Activated CD4-positive, CD25-positive, alpha-beta regulatory T cell (primary cell): ENCODE results near the gene STOM.

Source experiments
- DNase-seq, 4 experiments: peaks; one replicate each; lab custom pipeline; 2025; lab: John Stamatoyannopoulos, UW

The STOM gene

GRCh38 chr9:121371495-121372061 lies 1.5 kb upstream of the STOM start:
- no peak for DNase-seq

DNA sequence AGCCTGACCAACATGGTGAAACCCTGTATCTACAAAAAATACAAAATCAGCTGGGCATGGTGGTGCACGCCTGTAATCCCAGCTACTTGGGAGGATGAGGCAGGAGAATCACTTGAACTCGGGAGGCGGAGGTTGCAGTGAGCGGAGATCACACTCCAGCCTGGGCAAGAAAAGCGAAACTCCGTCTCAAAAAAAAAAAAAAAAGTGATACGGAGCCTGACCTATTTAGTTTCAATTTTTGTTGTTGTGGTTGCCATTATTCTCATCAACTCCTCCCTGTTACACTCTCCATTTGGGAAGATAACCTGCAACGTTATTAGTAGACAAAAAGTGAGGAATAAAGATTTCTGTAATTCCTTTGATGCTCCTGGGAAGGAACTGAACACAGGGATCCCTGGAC lies 1.3 kb downstream of the STOM start:
- no peak for DNase-seq

- DNase-seq, result no peak
Measured at GRCh38 chr9:121368138-121368522, 1.9 kb downstream of the STOM start.

DNA sequence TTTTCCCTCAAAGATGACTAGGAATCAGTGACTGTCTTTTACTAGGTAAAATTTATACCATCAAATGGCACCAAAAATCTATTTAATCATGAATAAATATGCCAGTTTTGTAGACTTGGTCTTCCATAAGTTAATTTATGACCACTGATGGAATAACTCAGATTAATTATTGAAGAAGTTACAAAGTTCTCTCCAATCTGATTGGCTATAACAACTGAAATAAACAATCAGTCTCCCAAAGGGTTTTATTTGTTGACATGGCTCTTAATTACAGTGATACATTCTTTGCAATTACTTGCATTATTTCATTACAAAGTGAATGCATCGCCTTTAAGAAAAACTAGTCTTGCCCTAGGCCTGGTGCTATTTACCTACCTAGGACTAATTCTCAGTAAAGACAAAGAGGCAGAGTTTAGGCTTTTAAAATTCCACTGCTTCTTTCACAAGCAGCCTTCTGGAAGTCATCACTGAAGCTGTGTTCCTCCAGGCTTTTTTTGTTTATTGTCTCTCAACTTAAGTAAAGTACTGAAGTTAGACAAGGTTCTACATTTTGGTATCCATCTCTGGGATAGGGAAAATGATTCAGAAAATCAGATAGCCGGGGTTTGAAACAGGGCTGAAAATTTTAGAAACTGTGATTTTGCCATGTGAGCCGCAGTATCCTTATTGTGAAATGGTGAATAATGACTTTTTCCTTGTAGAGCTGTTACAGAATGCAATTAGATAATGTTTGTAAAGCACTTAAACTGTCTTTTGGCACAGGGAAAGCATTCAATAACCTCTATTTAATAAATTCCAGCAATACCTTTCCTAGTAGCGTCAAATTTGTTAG lies 2.5 kb downstream of the STOM start:
- DNase-seq, result no peak

DNA sequence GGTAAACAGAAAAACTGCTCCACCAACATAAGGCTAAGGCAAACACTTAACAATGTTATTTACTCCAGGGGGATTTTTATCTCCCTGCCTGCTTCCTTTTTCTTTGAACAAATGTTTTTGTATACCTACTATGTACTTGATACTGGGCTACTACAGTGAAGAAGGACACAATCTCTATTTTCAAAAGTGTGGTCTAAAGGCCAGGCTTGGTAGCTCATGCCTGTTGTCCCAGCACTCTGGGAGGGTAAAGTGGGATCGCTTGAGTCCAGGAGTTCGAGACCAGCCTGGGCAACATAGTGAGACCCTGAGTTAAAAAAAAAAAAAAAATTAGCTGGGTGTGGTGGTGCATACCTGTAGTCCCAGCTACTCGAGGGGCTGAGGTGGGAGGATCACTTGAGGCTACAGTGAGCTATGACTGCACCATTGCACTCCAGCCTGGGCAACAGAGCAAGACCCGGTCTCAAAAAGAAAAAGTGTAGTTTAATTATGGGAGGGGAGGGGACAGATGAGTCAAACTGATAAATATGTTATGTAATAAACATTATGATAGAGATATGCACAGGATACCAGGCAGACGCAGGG lies 3.3 kb downstream of the STOM start:
- DNase-seq, result no peak

DNA sequence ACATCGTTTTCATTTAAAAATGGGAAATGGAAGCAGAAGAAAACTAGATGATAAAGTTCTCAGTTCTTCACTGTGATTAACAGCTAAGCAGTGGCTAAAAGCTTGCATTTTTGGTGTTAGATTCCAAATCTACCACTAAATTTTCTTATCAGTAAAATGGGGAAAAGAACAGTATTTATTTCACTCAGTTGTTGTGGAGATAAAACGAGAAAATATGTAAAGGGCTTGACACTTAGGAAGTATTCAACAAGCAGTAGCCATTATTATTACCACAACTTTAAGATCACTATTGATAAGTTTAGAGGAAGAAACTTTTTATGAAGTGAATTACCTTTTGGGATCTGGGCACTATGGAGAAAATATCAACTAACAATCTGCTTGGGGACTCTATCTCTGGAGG lies 4.5 kb downstream of the STOM start:
- DNase-seq, result no peak

DNA sequence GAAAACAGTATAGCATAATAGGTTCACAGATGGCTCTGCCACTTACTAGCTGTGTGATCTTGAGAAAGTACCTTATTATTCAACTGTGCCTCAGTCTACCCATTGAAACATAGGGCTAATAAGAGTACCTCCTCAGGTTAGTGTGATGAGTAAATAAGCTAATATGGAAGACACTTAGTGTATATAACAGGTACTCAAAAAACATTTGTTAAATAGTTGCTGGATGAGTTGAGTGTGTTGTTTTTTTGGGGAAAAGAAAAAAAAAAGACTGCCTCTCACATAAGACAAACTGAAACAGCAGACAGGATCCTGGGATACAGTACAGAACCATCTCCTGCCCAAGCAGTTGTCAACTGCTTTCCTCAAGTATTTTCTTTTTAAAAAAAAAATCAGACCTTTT lies 5.2 kb downstream of the STOM start:
- no peak for DNase-seq

DNA sequence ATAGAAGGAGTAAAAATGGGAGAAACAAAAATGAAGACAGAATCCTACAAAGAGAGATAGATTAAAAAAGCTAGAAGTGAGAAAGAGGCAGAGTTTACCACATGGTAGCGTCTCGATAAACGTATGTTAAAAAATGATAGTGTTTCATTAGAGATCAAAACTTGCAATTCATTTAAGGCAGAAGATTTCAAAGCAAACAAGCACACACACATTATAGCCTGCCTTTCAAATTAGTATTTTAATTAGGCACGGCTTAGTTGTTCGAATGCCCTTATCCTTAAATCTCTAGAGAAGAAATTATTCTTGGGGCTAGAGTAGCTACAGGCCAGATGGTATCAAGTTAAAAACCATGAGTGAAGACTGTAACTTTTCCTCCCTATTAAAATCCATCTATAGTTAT lies 6.0 kb downstream of the STOM start:
- no peak for DNase-seq

GRCh38 chr9:121363622-121363961 lies 6.5 kb downstream of the STOM start:
- DNase-seq, result no peak

GRCh38 chr9:121362813-121363621 lies 7.0 kb downstream of the STOM start:
- DNase-seq, result no peak

- no peak for DNase-seq
Measured at GRCh38 chr9:121360601-121361374, 9.3 kb downstream of the STOM start.

GRCh38 chr9:121359351-121360294 lies 10.4 kb downstream of the STOM start:
- no peak for DNase-seq

GRCh38 chr9:121358751-121359150 lies 11.3 kb downstream of the STOM start:
- no peak for DNase-seq

- DNase-seq, result no peak
Measured at GRCh38 chr9:121357011-121357410, 13.0 kb downstream of the STOM start.

- no peak for DNase-seq
Measured at GRCh38 chr9:121354762-121355161, 15.3 kb downstream of the STOM start.

- DNase-seq, result no peak
Measured at GRCh38 chr9:121354141-121354540, 15.9 kb downstream of the STOM start.

DNA sequence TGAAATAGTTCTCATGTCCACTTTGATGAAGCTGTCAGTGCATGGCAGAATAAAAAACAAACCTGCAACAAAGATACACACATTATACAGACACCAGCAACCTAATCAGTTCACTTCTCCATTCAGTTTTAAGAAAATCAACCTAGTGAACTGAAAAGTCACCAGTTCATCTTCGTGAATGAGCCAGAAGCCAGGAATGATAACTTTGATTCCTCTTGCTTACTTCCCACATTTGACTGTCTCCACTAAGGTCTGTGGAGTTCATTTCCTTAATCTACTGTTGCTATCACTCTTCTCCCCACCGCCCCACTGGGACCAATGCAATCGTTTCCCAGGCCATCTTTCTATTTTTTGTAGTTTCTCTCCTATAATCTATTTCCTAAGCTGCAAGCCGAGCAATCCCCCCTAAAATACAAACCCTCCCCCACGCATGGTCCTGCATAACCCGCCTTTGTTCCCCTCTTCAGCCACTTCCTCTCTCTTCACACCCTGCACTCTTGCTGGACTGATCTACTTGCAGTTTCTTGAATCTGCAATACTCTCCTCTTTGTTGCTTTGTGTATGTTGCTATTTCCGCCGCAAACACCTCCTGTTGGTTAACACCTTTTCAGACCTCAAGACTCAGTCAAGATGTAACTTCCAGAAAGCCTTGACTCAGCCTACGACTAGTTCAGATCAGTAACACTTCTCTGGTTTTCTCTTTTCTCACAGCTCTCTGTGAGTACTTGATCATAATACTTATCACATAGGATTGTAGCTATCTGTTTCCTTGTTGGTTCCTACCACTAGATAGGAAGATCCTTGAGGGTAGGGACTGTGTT lies 16.6 kb downstream of the STOM start:
- DNase-seq, result no peak

GRCh38 chr9:121350993-121351561 lies 19.0 kb downstream of the STOM start:
- DNase-seq, result no peak

- DNase-seq, result no peak
Measured at GRCh38 chr9:121350036-121350435, 20.0 kb downstream of the STOM start.

DNA sequence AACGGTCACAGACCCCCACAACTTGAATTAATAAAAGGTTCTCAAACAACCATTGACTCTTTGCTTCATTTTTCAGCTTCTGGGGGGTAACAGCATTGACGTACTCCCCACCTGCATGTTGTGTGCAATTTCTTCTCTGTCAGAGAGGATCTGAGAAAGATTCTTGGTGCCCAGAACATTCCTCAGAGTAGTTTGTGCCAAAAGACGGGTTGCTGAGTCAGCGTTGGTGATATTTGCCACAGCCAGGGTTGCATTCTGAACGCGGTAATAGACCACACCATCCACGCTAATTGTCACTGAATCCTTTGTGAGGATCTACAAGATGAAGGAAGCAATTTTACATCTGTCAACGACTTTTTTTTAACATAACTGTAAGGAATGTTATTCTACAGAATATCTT lies 21.0 kb downstream of the STOM start:
- no peak for DNase-seq
